ENCODE data around the gene THSD7A. TPM values are rescaled to one million over a fixed set of nuclear protein-coding genes. Genes with fewer than 3 reads are reported as not detected.

The THSD7A gene, protein sequence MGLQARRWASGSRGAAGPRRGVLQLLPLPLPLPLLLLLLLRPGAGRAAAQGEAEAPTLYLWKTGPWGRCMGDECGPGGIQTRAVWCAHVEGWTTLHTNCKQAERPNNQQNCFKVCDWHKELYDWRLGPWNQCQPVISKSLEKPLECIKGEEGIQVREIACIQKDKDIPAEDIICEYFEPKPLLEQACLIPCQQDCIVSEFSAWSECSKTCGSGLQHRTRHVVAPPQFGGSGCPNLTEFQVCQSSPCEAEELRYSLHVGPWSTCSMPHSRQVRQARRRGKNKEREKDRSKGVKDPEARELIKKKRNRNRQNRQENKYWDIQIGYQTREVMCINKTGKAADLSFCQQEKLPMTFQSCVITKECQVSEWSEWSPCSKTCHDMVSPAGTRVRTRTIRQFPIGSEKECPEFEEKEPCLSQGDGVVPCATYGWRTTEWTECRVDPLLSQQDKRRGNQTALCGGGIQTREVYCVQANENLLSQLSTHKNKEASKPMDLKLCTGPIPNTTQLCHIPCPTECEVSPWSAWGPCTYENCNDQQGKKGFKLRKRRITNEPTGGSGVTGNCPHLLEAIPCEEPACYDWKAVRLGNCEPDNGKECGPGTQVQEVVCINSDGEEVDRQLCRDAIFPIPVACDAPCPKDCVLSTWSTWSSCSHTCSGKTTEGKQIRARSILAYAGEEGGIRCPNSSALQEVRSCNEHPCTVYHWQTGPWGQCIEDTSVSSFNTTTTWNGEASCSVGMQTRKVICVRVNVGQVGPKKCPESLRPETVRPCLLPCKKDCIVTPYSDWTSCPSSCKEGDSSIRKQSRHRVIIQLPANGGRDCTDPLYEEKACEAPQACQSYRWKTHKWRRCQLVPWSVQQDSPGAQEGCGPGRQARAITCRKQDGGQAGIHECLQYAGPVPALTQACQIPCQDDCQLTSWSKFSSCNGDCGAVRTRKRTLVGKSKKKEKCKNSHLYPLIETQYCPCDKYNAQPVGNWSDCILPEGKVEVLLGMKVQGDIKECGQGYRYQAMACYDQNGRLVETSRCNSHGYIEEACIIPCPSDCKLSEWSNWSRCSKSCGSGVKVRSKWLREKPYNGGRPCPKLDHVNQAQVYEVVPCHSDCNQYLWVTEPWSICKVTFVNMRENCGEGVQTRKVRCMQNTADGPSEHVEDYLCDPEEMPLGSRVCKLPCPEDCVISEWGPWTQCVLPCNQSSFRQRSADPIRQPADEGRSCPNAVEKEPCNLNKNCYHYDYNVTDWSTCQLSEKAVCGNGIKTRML (N-terminal part only)
- total RNA-seq (1.5 TPM), polyA plus RNA-seq (0.50 TPM)
- long read RNA-seq, donor 1, result 0 reads
- long read RNA-seq, donor 2, result 0 reads
- long read RNA-seq, donor 3, result 0 reads
- long read RNA-seq, donor 4, result 0 reads
- long read RNA-seq, donor 5, result 0 reads
- long read RNA-seq, donor 6, result 0 reads
- long read RNA-seq, donor 7, result 0 reads
- long read RNA-seq, donor 8, result 0 reads
- long read RNA-seq, donor 9, result 0 reads
- long read RNA-seq, donor 10, result 0 reads

GRCh38 chr7:11831736-11832495 lies at the start of gene THSD7A:
Gene THSD7A, minus strand, starts transcription at chr7:11832198. Its CDS starts 252 bp downstream, at chr7:11831946.
- Histone ChIP-seq H3K27ac (ENCODE audit: low read depth in 1 of 2, low read length in 1 of 2) (no peak within 1 kb of the TSS), H3K4me3 (ENCODE audit: low read length in 2 of 2) (peak within 1 kb of the TSS; percentile 12 to 23), H3K27me3 (ENCODE audit: control insufficient read depth in 2 of 2, insufficient read depth in 1 of 2, low read length in 1 of 2) (peaks cover 6 to 36% of the 10 kb centered on the region in 2 donors), H3K9me3 (ENCODE audit: control insufficient read depth in 2 of 2, insufficient read depth in 1 of 2, low read length in 1 of 2) (no peaks in the 10 kb centered on the region), H3K4me1 (ENCODE audit: control insufficient read depth in 2 of 2, insufficient read depth in 2 of 2, low read length in 2 of 2) (peaks cover 0 to 2% of the 10 kb centered on the region in 2 donors), H3K36me3 (ENCODE audit: control insufficient read depth in 2 of 2, insufficient read depth in 2 of 2, low read length in 1 of 2) (no peaks in the 10 kb centered on the region)
- DNase-seq (ENCODE audit: low read depth in 6 of 9, low spot score in 9 of 9), result peak in 7 of 9 donors; percentile 13 to 50 (median 28)
- 5% methylated on average over 62 of the region's 62 CpGs for WGBS

DNA sequence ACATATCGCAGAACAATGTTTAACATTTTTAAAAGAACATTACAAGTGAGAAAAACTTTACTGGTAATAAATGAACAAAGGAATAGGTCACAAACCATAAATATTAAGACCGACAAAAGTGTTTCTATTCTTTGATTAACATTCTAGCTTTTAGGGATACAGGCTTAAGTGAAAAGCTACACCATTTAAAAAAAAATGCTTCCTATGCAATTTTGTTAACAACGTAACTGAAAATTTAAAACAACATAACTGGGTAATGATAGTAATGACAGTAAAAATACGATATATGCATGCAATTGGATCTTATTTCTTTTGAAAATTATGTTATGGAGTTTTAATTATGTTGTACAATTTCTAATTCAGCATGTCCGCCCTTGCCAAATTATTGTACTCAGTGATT lies 49.7 kb upstream of the THSD7A start:
- no peaks in the 10 kb centered on the region for H3K27me3 ChIP-seq (ENCODE audit: control insufficient read depth in 2 of 2, insufficient read depth in 1 of 2, low read length in 1 of 2)
- no peak for DNase-seq (ENCODE audit: low read depth in 6 of 9, low spot score in 9 of 9)
- no peak overlapping the region for H3K27ac ChIP-seq (ENCODE audit: low read depth in 1 of 2, low read length in 1 of 2)
- no peak overlapping the region for H3K4me3 ChIP-seq (ENCODE audit: low read length in 2 of 2)
- H3K9me3 ChIP-seq (ENCODE audit: control insufficient read depth in 2 of 2, insufficient read depth in 1 of 2, low read length in 1 of 2), result no peaks in the 10 kb centered on the region
- no peaks in the 10 kb centered on the region for H3K36me3 ChIP-seq (ENCODE audit: control insufficient read depth in 2 of 2, insufficient read depth in 2 of 2, low read length in 1 of 2)
- 72% methylated on average over 5 of the region's 5 CpGs for WGBS
- H3K4me1 ChIP-seq (ENCODE audit: control insufficient read depth in 2 of 2, insufficient read depth in 2 of 2, low read length in 2 of 2), result no peaks in the 10 kb centered on the region

DNA sequence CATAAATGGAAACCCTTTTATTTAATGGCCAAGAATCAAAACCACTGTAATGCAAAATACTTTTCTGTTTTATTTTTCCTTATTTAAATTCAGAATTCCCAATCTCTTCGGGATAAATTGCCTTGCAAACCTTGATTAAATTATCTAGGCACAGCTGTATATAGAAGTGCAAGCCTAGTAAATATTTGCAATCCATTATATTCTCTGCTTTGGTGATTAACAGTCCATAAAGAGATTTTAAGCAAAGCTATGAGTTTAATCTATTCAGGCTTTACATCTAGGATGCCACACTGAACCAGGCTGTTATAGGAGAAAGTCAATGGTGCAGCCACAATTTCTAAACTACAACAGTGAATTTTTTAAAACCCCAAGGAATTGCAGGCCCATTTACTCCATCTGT lies 43.6 kb upstream of the THSD7A start:
- H3K9me3 ChIP-seq (ENCODE audit: control insufficient read depth in 2 of 2, insufficient read depth in 1 of 2, low read length in 1 of 2), result no peaks in the 10 kb centered on the region
- no peak overlapping the region for H3K27ac ChIP-seq (ENCODE audit: low read depth in 1 of 2, low read length in 1 of 2)
- no peak for DNase-seq (ENCODE audit: low read depth in 6 of 9, low spot score in 9 of 9)
- H3K27me3 ChIP-seq (ENCODE audit: control insufficient read depth in 2 of 2, insufficient read depth in 1 of 2, low read length in 1 of 2), result no peaks in the 10 kb centered on the region
- no peaks in the 10 kb centered on the region for H3K36me3 ChIP-seq (ENCODE audit: control insufficient read depth in 2 of 2, insufficient read depth in 2 of 2, low read length in 1 of 2)
- no peak overlapping the region for H3K4me3 ChIP-seq (ENCODE audit: low read length in 2 of 2)
- H3K4me1 ChIP-seq (ENCODE audit: control insufficient read depth in 2 of 2, insufficient read depth in 2 of 2, low read length in 2 of 2), result no peaks in the 10 kb centered on the region
- WGBS, result 82% methylated on average over 1 of the region's 1 CpG

DNA sequence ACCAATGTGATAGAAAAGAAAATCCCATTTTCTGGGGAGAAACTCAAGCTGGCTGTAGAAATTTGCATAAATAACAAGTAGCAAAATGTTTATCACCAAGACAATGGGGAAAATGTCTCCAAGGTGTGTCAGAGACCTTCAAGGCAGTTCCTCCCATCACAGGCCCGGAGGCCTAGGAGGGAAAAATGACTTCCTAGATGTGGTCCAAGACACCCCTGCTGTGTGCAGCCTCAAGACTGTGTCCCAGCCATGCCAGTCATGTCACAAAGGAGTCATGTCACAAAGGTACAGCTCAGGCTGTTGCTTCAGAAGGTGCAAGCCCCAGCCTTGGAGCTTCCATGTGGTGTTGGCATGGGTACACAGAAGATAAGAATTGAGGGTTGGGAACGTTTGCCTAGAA lies 33.7 kb upstream of the THSD7A start:
- WGBS, result 76% methylated on average over 2 of the region's 2 CpGs
- H3K27me3 ChIP-seq (ENCODE audit: control insufficient read depth in 2 of 2, insufficient read depth in 1 of 2, low read length in 1 of 2), result no peaks in the 10 kb centered on the region
- DNase-seq (ENCODE audit: low read depth in 6 of 9, low spot score in 9 of 9), result no peak
- no peaks in the 10 kb centered on the region for H3K36me3 ChIP-seq (ENCODE audit: control insufficient read depth in 2 of 2, insufficient read depth in 2 of 2, low read length in 1 of 2)
- H3K9me3 ChIP-seq (ENCODE audit: control insufficient read depth in 2 of 2, insufficient read depth in 1 of 2, low read length in 1 of 2), result peaks cover 0 to 3% of the 10 kb centered on the region in 2 donors
- no peaks in the 10 kb centered on the region for H3K4me1 ChIP-seq (ENCODE audit: control insufficient read depth in 2 of 2, insufficient read depth in 2 of 2, low read length in 2 of 2)
- H3K4me3 ChIP-seq (ENCODE audit: low read length in 2 of 2), result no peak overlapping the region
- H3K27ac ChIP-seq (ENCODE audit: low read depth in 1 of 2, low read length in 1 of 2), result no peak overlapping the region

GRCh38 chr7:11858622-11859302 lies 26.8 kb upstream of the THSD7A start:
- WGBS, result 88% methylated on average over 6 of the region's 6 CpGs
- Histone ChIP-seq H3K4me3 (ENCODE audit: low read length in 2 of 2) (no peak overlapping the region), H3K27me3 (ENCODE audit: control insufficient read depth in 2 of 2, insufficient read depth in 1 of 2, low read length in 1 of 2) (no peaks in the 10 kb centered on the region), H3K36me3 (ENCODE audit: control insufficient read depth in 2 of 2, insufficient read depth in 2 of 2, low read length in 1 of 2) (no peaks in the 10 kb centered on the region), H3K27ac (ENCODE audit: low read depth in 1 of 2, low read length in 1 of 2) (no peak overlapping the region), H3K4me1 (ENCODE audit: control insufficient read depth in 2 of 2, insufficient read depth in 2 of 2, low read length in 2 of 2) (no peaks in the 10 kb centered on the region), H3K9me3 (ENCODE audit: control insufficient read depth in 2 of 2, insufficient read depth in 1 of 2, low read length in 1 of 2) (no peaks in the 10 kb centered on the region)
- no peak for DNase-seq (ENCODE audit: low read depth in 6 of 9, low spot score in 9 of 9)

DNA sequence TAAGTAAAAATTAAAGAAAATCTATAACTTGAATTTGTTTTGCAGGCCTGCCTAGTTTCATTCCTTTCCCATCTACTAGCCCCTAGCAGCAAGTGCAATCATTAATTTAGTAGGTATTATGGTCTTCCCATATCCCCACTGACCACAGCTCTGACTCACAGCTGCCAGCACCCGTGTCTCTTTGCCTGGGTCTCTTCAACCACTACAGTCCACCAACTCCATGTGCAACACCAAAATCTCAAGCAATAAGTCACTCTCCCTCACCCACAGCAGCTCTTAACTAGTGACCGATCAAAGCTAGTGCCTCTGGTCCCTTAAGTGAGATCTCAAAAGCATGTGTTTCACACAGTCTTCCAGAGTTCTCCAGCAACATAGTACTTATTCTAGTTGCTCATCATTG lies 26.0 kb upstream of the THSD7A start:
- Histone ChIP-seq H3K27ac (ENCODE audit: low read depth in 1 of 2, low read length in 1 of 2) (no peak overlapping the region), H3K4me3 (ENCODE audit: low read length in 2 of 2) (no peak overlapping the region), H3K36me3 (ENCODE audit: control insufficient read depth in 2 of 2, insufficient read depth in 2 of 2, low read length in 1 of 2) (no peaks in the 10 kb centered on the region), H3K4me1 (ENCODE audit: control insufficient read depth in 2 of 2, insufficient read depth in 2 of 2, low read length in 2 of 2) (no peaks in the 10 kb centered on the region), H3K27me3 (ENCODE audit: control insufficient read depth in 2 of 2, insufficient read depth in 1 of 2, low read length in 1 of 2) (no peaks in the 10 kb centered on the region), H3K9me3 (ENCODE audit: control insufficient read depth in 2 of 2, insufficient read depth in 1 of 2, low read length in 1 of 2) (no peaks in the 10 kb centered on the region)
- 93% methylated on average over 2 of the region's 2 CpGs for WGBS
- DNase-seq (ENCODE audit: low read depth in 6 of 9, low spot score in 9 of 9), result no peak

DNA sequence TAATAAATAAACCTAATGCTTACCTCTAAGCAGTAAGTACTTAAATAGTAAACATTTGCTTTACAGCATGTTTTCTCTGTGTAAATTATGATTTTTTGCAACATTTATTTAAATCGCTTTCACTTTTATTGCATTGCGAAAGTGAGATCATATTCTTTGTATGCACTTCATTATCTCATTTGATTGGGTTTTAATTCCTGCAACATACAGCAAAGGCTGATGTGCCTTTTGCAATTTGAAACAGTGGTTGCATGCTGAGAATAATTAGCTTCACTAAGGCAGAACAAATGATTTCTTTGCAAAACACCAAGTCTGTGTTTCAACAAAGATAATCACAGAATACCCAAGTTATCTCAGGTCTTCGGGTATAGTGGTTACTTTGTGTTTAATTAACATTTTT lies 16.3 kb upstream of the THSD7A start:
- no peak for DNase-seq (ENCODE audit: low read depth in 6 of 9, low spot score in 9 of 9)
- Histone ChIP-seq H3K27ac (ENCODE audit: low read depth in 1 of 2, low read length in 1 of 2) (no peak overlapping the region), H3K4me3 (ENCODE audit: low read length in 2 of 2) (no peak overlapping the region), H3K27me3 (ENCODE audit: control insufficient read depth in 2 of 2, insufficient read depth in 1 of 2, low read length in 1 of 2) (no peaks in the 10 kb centered on the region), H3K4me1 (ENCODE audit: control insufficient read depth in 2 of 2, insufficient read depth in 2 of 2, low read length in 2 of 2) (no peaks in the 10 kb centered on the region), H3K9me3 (ENCODE audit: control insufficient read depth in 2 of 2, insufficient read depth in 1 of 2, low read length in 1 of 2) (no peaks in the 10 kb centered on the region), H3K36me3 (ENCODE audit: control insufficient read depth in 2 of 2, insufficient read depth in 2 of 2, low read length in 1 of 2) (no peaks in the 10 kb centered on the region)
- 97% methylated on average over 3 of the region's 3 CpGs for WGBS

DNA sequence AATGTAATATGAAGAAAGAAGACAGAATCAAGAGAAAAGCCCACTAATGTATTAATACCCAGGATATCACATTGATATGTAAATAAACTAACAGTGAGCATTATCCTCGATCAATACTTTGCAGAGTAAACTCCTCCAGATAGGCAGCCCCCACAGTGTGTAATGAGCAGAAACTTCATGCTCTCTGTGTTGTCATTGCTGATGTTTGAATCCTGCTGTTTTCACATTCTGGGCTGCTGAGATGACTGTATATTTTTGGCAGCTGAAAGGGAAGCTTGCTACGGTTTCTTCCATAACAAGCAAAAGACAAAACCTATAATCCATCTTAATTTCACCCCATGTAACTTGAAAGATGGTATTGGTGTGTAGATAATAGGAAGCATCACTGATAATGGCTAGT lies 15.3 kb upstream of the THSD7A start:
- no peaks in the 10 kb centered on the region for H3K27me3 ChIP-seq (ENCODE audit: control insufficient read depth in 2 of 2, insufficient read depth in 1 of 2, low read length in 1 of 2)
- H3K27ac ChIP-seq (ENCODE audit: low read depth in 1 of 2, low read length in 1 of 2), result no peak overlapping the region
- no peak for DNase-seq (ENCODE audit: low read depth in 6 of 9, low spot score in 9 of 9)
- 67% methylated on average over 2 of the region's 2 CpGs for WGBS
- no peaks in the 10 kb centered on the region for H3K9me3 ChIP-seq (ENCODE audit: control insufficient read depth in 2 of 2, insufficient read depth in 1 of 2, low read length in 1 of 2)
- H3K4me3 ChIP-seq (ENCODE audit: low read length in 2 of 2), result no peak overlapping the region
- no peaks in the 10 kb centered on the region for H3K4me1 ChIP-seq (ENCODE audit: control insufficient read depth in 2 of 2, insufficient read depth in 2 of 2, low read length in 2 of 2)
- no peaks in the 10 kb centered on the region for H3K36me3 ChIP-seq (ENCODE audit: control insufficient read depth in 2 of 2, insufficient read depth in 2 of 2, low read length in 1 of 2)
